CD4-positive, alpha-beta T cell treated with Interleukin-4 for 4 hours (primary cell): ENCODE results near the gene ERC1.
A peak's percentile ranks its signal among the peaks of the same experiment; 100 is the strongest.
"Not testable (repeated sequence)": the region's sequence is repeated elsewhere in the genome, so short reads cannot be mapped to it uniquely, and the experiment has no call there.

Source experiments
- DNase-seq: peaks from one replicate; pipeline ENCODE4 v3.0.0-alpha.2; 2020

The ERC1 gene

GRCh38 chr12:1080520-1081223, 89.6 kb downstream of the ERC1 start:
- no peak for DNase-seq

- DNase-seq, result no peak
Observed at GRCh38 chr12:1083151-1083888, 92.3 kb downstream of the ERC1 start.

GRCh38 chr12:1083889-1084262, 92.9 kb downstream of the ERC1 start:
- no peak for DNase-seq

GRCh38 chr12:1091350-1091749, 100.3 kb downstream of the ERC1 start:
- DNase-seq, result no peak

GRCh38 chr12:1093166-1093751, 102.2 kb downstream of the ERC1 start:
- peak; percentile 61 for DNase-seq

GRCh38 chr12:1094714-1095113, 103.7 kb downstream of the ERC1 start:
- no peak for DNase-seq

- DNase-seq, result no peak
Observed at GRCh38 chr12:1099158-1099557, 108.1 kb downstream of the ERC1 start.

- not testable (repeated sequence) for DNase-seq
Observed at GRCh38 chr12:1099618-1100017, 108.6 kb downstream of the ERC1 start.

- no peak for DNase-seq
Observed at GRCh38 chr12:1102115-1102514, 111.1 kb downstream of the ERC1 start.

- DNase-seq, result no peak
Observed at GRCh38 chr12:1102791-1103450, 111.9 kb downstream of the ERC1 start.

- DNase-seq, result no peak
Observed at GRCh38 chr12:1103632-1104031, 112.6 kb downstream of the ERC1 start.

- no peak for DNase-seq
Observed at GRCh38 chr12:1104088-1104800, 113.2 kb downstream of the ERC1 start.

GRCh38 chr12:1107669-1108068, 116.6 kb downstream of the ERC1 start:
- no peak for DNase-seq

- no peak for DNase-seq
Observed at GRCh38 chr12:1108276-1108675, 117.3 kb downstream of the ERC1 start.

GRCh38 chr12:1115484-1116231, 124.6 kb downstream of the ERC1 start:
- no peak for DNase-seq

GRCh38 chr12:1117371-1117770, 126.3 kb downstream of the ERC1 start:
- DNase-seq, result no peak

GRCh38 chr12:1117970-1118563, 127.0 kb downstream of the ERC1 start:
- DNase-seq, result peak; percentile 75

GRCh38 chr12:1122786-1123185, 131.8 kb downstream of the ERC1 start:
- peak; percentile 53 for DNase-seq

- peak; percentile 15 for DNase-seq
Observed at GRCh38 chr12:1126091-1126490, 135.1 kb downstream of the ERC1 start.

- no peak for DNase-seq
Observed at GRCh38 chr12:1127021-1127420, 136.0 kb downstream of the ERC1 start.

GRCh38 chr12:1130164-1130563, 139.1 kb downstream of the ERC1 start:
- no peak for DNase-seq

GRCh38 chr12:1130571-1130970, 139.5 kb downstream of the ERC1 start:
- no peak for DNase-seq
